ENCODE measurements around the gene USH1G.

Gene USH1G

DNA sequence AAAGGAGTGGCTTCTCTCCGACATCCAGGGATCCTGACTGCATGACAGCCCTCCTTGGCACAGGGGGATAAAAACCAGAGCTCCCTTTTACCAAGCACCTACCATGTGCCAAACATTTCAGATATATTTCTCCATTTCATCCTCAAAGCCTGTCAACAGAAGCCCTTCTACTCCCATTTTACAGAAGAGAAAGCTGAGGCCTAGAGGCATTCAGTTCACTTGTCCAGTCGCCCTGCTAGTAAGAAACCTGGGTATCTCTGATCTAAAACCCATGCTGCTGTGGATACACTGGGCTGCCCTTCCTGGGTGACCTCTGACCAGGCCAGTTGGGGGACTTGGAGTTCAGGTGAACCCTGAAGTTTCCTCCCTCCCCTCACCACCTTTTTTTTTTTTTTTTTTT is 44.4 kb downstream of the USH1G start:
- Histone ChIP-seq H3K4me3 (ENCODE audit: insufficient read depth, low read length, poor library complexity, severe bottlenecking) (no peak overlapping the region), H3K9ac (ENCODE audit: low read length) (no peak overlapping the region), H4K20me1 (ENCODE audit: low read depth, low read length) (no peaks in the 10 kb centered on the region), H3K4me2 (ENCODE audit: low read depth, low read length, poor library complexity, severe bottlenecking) (no peak overlapping the region), H3K79me2 (ENCODE audit: insufficient read depth, low read length) (no peaks in the 10 kb centered on the region), H2AFZ (ENCODE audit: low read depth, low read length, severe bottlenecking) (no peak overlapping the region), H3K27ac (ENCODE audit: low read depth, low read length) (no peak overlapping the region), H3K27me3 (ENCODE audit: low read length) (no peaks in the 10 kb centered on the region), H3K9me3 (ENCODE audit: insufficient read depth, low read length) (no peaks in the 10 kb centered on the region), H3F3A (ENCODE audit: insufficient read depth) (no peaks in the 10 kb centered on the region; the same call in 1 of the 2 replicates), H3K9me2 (replicated peaks; ENCODE audit: insufficient read depth, low read length) (no peaks in the 10 kb centered on the region), H3K36me3 (ENCODE audit: low read length) (no peaks in the 10 kb centered on the region)
- no peak for TF ChIP-seq EZH2phosphoT487 (conservative IDR thresholded peaks at IDR 0.05; ENCODE audit: low read length)
- TF ChIP-seq, protein P1, sequence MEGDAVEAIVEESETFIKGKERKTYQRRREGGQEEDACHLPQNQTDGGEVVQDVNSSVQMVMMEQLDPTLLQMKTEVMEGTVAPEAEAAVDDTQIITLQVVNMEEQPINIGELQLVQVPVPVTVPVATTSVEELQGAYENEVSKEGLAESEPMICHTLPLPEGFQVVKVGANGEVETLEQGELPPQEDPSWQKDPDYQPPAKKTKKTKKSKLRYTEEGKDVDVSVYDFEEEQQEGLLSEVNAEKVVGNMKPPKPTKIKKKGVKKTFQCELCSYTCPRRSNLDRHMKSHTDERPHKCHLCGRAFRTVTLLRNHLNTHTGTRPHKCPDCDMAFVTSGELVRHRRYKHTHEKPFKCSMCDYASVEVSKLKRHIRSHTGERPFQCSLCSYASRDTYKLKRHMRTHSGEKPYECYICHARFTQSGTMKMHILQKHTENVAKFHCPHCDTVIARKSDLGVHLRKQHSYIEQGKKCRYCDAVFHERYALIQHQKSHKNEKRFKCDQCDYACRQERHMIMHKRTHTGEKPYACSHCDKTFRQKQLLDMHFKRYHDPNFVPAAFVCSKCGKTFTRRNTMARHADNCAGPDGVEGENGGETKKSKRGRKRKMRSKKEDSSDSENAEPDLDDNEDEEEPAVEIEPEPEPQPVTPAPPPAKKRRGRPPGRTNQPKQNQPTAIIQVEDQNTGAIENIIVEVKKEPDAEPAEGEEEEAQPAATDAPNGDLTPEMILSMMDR (IDR thresholded peaks at IDR 0.05; ENCODE audit: insufficient read depth, low read length, poor library complexity, severe bottlenecking) = no peak

DNA sequence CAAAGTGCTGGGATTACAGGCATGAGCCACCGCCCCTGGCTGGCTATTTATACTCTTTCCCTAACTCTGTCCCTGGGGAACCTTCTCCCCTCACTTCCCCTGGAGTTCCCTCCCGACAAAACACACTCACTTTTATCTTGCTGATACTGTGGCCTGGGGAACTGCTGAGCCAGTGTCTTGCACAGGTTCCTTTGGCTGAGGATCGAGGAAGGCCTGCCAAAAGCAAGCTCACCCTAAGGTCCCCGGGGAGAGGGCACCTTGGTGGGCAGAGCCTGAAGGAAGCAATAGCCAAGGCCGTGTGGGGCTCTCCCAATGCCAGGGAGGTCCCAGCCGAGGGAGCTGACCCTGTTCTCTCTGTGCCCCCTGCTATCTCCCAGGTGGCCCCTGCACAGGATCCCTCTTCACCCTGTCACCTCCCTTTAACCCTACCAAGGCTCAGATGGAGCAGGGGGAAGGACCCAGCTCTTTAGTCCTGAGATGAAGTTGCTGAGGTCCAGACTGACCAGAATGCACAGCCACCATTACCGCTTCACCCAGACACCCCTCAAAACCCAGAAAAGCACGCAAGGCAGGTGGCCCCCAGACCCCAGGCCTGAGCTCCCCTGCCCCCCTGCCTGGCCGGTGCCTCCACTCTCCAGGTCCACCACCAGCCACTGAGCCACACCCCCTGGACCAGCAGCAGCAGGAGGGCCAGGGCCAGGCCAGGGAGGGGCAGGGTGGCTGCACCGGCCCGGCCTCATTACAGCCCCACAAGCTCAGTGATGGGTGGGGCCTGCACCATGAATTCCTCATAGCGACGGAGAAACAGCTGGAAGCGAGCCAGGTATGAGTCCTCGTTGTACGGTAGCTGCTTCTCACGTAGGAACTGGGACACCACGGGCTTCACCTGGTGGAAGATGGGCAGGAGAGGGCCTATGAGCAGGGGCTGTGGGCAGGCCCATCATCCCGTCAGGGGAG is 45.2 kb downstream of the USH1G start:
- Histone ChIP-seq H3K79me2 (ENCODE audit: insufficient read depth, low read length) (no peaks in the 10 kb centered on the region), H3K9ac (ENCODE audit: low read length) (no peak overlapping the region), H3K27me3 (ENCODE audit: low read length) (no peaks in the 10 kb centered on the region), H3K27ac (ENCODE audit: low read depth, low read length) (no peak overlapping the region), H3K36me3 (ENCODE audit: low read length) (no peaks in the 10 kb centered on the region), H4K20me1 (ENCODE audit: low read depth, low read length) (no peaks in the 10 kb centered on the region), H3K9me3 (ENCODE audit: insufficient read depth, low read length) (no peaks in the 10 kb centered on the region), H3K9me2 (replicated peaks; ENCODE audit: insufficient read depth, low read length) (no peaks in the 10 kb centered on the region), H3K4me2 (ENCODE audit: low read depth, low read length, poor library complexity, severe bottlenecking) (no peak overlapping the region), H2AFZ (ENCODE audit: low read depth, low read length, severe bottlenecking) (no peak overlapping the region), H3F3A (ENCODE audit: insufficient read depth) (no peaks in the 10 kb centered on the region; the same call in 1 of the 2 replicates), H3K4me3 (ENCODE audit: insufficient read depth, low read length, poor library complexity, severe bottlenecking) (no peak overlapping the region)
- TF ChIP-seq, protein P1 (IDR thresholded peaks at IDR 0.05; ENCODE audit: insufficient read depth, low read length, poor library complexity, severe bottlenecking) = no peak
- TF ChIP-seq EZH2phosphoT487 (conservative IDR thresholded peaks at IDR 0.05; ENCODE audit: low read length) = no peak

DNA sequence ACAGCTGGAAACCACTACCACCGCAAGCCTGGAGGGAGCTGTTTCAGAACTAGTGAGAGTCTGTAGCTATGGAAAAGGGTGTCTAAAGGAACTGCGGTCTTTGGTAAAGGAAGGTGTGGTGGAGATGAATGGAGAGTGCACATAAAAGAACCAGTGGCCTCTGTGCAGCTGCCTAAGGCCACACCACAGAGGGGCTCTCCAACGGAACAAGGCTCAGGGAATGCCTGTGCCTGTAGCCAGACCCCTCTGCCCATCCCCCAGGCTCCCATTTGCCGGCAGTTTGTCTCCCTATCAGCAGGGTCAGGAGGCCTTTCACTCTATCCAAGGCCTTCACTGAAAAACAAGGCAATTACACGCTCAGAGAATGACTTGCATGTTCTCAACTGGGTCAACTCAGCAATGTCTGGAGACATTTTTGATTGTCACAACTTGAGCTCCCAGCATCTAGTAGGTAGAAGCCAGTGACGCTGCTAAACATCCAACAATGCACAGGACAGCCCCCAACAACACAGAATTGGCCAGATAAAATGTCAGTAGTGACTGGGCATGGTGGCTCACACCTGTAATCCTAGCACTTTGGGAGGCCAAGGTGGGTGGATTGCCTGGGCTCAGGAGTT is 47.0 kb downstream of the USH1G start:
- H3F3A ChIP-seq (ENCODE audit: insufficient read depth) = no peaks in the 10 kb centered on the region; the same call in 1 of the 2 replicates
- no peaks in the 10 kb centered on the region for H3K27me3 ChIP-seq (ENCODE audit: low read length)
- no peak overlapping the region for H2AFZ ChIP-seq (ENCODE audit: low read depth, low read length, severe bottlenecking)
- H3K9me3 ChIP-seq (ENCODE audit: insufficient read depth, low read length) = no peaks in the 10 kb centered on the region
- TF ChIP-seq, protein P1 (IDR thresholded peaks at IDR 0.05; ENCODE audit: insufficient read depth, low read length, poor library complexity, severe bottlenecking) = no peak
- no peak for TF ChIP-seq EZH2phosphoT487 (conservative IDR thresholded peaks at IDR 0.05; ENCODE audit: low read length)
- no peaks in the 10 kb centered on the region for H3K9me2 ChIP-seq (replicated peaks; ENCODE audit: insufficient read depth, low read length)
- H3K4me2 ChIP-seq (ENCODE audit: low read depth, low read length, poor library complexity, severe bottlenecking) = no peak overlapping the region
- H3K79me2 ChIP-seq (ENCODE audit: insufficient read depth, low read length) = no peaks in the 10 kb centered on the region
- no peak overlapping the region for H3K27ac ChIP-seq (ENCODE audit: low read depth, low read length)
- no peaks in the 10 kb centered on the region for H4K20me1 ChIP-seq (ENCODE audit: low read depth, low read length)
- no peak overlapping the region for H3K9ac ChIP-seq (ENCODE audit: low read length)
- no peaks in the 10 kb centered on the region for H3K36me3 ChIP-seq (ENCODE audit: low read length)
- no peak overlapping the region for H3K4me3 ChIP-seq (ENCODE audit: insufficient read depth, low read length, poor library complexity, severe bottlenecking)
